Measurements from ENCODE around the gene CDC26. TPM values are rescaled to one million over a fixed set of nuclear protein-coding genes. Genes with fewer than 3 reads are reported as not detected.

The CDC26 gene
- total RNA-seq, 2 donors from 2014 or later, result 23.6 to 25.6 TPM

DNA sequence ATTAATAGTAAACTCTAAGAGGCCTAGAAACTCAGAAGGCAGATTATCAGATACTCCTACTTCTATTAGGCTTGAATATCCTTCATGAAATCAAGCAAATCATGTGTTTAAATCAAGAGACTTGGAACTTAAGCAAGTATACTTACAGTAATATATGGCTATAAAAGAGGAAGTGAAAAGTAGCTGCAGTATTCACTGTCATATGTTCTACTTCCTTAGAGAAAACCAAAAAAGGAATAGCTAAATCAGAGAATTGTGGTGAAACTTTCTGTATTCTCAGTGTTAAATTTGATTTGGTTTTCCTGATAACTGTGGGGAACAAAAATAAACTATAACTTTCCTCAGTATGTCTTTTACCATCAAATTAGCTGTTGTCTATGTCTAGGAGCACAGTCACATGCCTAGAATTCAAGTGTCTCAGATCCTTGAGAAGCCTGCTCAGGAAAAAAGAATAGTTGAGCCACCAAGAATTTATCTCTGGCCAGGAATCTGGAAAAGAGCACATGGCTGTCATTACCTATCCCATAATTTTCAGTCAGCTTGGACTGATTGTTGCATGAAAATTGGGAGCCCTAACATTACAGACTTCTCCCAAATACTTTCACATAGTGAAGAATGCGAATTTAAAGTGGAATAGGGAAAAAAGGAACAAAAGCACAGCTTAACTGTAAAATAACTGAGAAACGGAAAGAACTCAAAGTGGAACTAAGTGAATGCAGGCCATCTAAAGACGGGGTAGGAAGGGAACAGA lies 56.0 kb downstream of the CDC26 start:
- DNase-seq (no peak), ATAC-seq (no peak)
- intact Hi-C loops (cut with DNase I, micrococcal nuclease), result no loop called here

Other genes with a start within 250 kb of the CDC26 start
- under 1 TPM; 0.52 to 0.67 TPM for gene ZFP37, start 218.8 kb downstream of the CDC26 start, total RNA-seq
- gene SLC31A2, start 124.6 kb downstream of the CDC26 start, total RNA-seq, result 10 to 100 TPM; 25.4 to 26.3 TPM
- 10 to 100 TPM; 23.5 to 25.0 TPM for gene FKBP15, start 54.3 kb downstream of the CDC26 start, total RNA-seq
- 10 to 100 TPM; 34.5 to 55.8 TPM for gene SLC31A1, start 54.0 kb downstream of the CDC26 start, total RNA-seq
- 10 to 100 TPM; 12.0 to 13.6 TPM for gene PRPF4, start 86 bp upstream of the CDC26 start, total RNA-seq
- gene RNF183, start 27.8 kb upstream of the CDC26 start, total RNA-seq, result 1 to 10 TPM in 1 of 2 donors, under 1 TPM in 1; 0.85 to 1.3 TPM
- gene WDR31, start 64.7 kb upstream of the CDC26 start, total RNA-seq, result 1 to 10 TPM; 3.0 to 3.6 TPM
- 10 to 100 TPM; 32.6 to 39.9 TPM for gene BSPRY, start 74.0 kb upstream of the CDC26 start, total RNA-seq
- 100 to 1,000 TPM; 143 to 156 TPM for gene HDHD3, start 101.4 kb upstream of the CDC26 start, total RNA-seq
- 10 to 100 TPM; 58.8 to 64.1 TPM for gene ALAD, start 125.7 kb upstream of the CDC26 start, total RNA-seq
- 10 to 100 TPM; 19.5 to 23.3 TPM for gene POLE3, start 135.1 kb upstream of the CDC26 start, total RNA-seq
- under 1 TPM; 0.11 to 0.21 TPM for gene C9orf43, start 135.2 kb upstream of the CDC26 start, total RNA-seq
- gene RGS3, start 188.2 kb upstream of the CDC26 start, total RNA-seq, result 10 to 100 TPM; 59.6 to 74.8 TPM

Measured in left colon (tissue), 2 donors.